ENCODE measurements around the gene TLE3.
A peak's percentile ranks its signal among the peaks of the same experiment; 100 is the strongest.

Gene TLE3

GRCh38 chr15:70046679-70047369 is 50.9 kb downstream of the TLE3 start:
- no peak for DNase-seq

- no peak for DNase-seq
These were observed 52.7 kb downstream of the TLE3 start for GRCh38 chr15:70045045-70045444.

GRCh38 chr15:70044168-70044567 is 53.5 kb downstream of the TLE3 start:
- DNase-seq = no peak

- no peak for DNase-seq
These were observed 54.1 kb downstream of the TLE3 start for GRCh38 chr15:70043590-70043989.

DNA sequence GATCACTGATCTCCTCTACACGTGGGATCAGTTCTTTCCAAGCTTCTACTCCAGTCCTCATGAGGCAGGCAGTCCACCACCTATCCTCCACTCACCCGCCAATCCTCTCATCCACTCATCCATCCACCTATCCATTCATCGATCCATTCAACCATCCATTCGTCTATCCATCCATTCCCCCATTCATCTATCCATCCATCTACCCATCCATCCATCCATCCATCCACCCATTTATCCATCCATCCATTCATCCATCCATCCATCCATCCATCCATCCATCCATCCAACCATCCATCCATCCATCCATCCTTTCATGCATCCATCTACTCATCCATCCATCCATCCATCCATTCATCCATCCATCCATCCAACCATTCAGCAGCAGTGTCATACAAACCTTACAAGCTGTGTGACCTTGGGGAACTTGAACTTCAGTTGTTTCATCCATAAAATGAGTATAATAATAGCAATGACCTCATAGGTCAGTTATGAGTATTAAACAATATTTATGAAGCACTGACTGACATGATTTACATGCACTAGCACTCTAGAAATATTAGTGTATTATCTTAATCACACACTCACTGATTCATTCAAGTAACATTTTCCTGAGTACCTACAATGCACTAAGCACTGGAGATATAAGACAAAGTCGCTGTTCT is 55.0 kb downstream of the TLE3 start:
- DNase-seq = no peak

- DNase-seq = no peak
These were observed 57.8 kb downstream of the TLE3 start for GRCh38 chr15:70039917-70040316.

DNA sequence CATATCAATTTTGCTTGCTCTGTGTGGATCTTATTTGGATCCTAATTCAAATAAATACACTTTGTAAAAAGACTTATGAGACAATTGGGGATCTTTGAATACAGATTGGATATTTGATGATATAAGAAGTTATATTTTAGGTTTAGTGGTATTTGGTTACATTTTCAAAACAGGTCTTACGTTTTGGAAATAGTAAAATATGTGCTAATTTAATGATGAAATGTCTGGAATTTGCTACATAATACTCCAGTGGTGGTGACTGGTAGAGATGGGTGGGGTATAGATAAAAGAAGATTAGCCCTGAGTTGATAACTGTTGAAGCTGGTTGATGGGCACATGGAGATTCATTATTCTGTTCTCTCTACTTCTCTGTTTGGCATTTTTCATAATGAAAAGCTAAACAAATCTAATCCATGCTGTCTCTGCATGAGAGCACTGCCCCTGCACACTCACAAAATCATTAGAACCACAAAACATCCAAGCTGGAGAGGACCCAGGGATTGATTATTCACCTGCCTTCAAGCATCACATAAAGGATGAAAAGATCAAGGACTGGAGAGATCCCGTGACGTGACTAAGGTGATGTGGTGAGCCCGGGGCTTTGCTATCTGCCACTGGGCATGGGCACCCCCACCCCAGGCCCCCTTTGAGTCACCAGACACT is 58.9 kb downstream of the TLE3 start:
- no peak for DNase-seq

- DNase-seq = no peak
These were observed 60.5 kb downstream of the TLE3 start for GRCh38 chr15:70037292-70037640.

DNA sequence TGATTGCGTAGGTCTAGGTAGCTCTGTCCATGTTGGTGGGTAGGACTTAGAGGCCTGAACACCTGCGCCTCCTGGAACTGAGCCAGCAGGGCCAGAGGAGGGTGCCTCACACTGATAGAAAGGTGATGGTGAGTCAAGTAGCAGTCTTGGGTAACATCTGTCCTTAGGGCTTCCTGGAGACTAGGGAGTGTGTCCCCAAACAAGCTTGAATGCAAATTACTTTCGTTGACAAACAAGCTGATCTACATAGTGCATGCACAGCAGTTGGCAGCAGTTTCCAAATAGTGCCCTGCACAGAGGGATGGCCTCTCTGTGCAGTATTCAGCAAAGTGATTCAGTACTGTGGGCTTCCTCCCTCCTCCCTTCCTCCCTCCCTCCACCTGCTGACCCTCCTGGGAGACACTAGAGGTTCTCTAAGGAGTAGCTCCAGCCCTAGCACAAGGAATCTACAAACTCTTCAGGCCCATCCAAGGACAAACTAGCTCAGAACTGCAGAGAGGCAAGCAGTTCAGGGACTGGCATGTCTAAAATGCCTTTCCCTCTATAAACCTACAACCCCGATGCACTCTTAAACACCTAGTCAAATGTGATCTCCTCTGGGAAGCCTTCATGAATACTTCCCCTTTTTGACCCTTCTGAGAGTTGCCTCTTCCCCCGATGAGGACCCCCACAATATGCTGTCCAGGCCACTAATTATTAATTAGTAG is 61.0 kb downstream of the TLE3 start:
- no peak for DNase-seq

DNA sequence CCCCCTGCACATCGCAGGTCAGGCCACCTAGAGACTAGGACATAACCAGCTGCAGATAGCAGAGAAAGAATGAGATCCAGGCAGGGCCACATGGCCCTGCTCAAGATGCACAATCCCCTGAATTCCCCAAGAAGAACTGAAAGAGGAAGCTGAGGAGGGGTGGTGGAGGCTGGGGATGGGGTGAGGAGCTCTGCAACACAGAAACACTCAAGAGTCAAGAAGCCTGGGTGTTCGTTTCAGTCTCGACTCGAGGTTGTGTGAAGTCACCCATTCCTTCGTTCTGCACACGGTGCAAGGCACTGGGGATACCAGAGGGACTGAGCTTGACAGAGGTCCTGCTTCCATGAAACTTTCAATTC is 62.0 kb downstream of the TLE3 start:
- DNase-seq = no peak

GRCh38 chr15:70035051-70035718 is 62.5 kb downstream of the TLE3 start:
- no peak for DNase-seq

- no peak for DNase-seq
These were observed 63.1 kb downstream of the TLE3 start for GRCh38 chr15:70034596-70034995.

GRCh38 chr15:70034141-70034540 is 63.6 kb downstream of the TLE3 start:
- DNase-seq = no peak

GRCh38 chr15:70033529-70034140 is 64.1 kb downstream of the TLE3 start:
- DNase-seq = peak; percentile 81

DNA sequence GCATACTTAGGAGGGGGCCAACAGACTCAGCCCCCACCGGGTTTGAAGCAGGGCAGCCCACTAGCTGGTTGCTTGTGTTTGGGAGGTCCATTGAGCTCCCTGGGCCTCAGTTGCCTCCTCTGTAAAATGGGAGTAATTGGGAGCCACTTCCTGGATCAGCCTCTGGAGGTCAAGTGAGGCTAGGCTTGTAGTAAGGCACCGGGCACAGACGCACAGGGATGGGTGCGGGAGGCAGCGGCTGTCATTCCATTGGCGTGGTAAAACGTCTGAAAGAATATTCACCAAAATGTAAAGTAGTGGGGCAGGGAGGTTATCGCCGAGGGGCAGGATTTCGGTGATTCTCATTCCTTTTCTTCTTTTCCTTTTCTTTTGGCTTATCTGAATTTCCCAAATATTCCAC is 64.6 kb downstream of the TLE3 start:
- DNase-seq = no peak

- DNase-seq = no peak
These were observed 65.2 kb downstream of the TLE3 start for GRCh38 chr15:70032509-70032908.

GRCh38 chr15:70031713-70032112 is 66.0 kb downstream of the TLE3 start:
- DNase-seq = no peak

- no peak for DNase-seq
These were observed 66.5 kb downstream of the TLE3 start for GRCh38 chr15:70031261-70031660.

- no peak for DNase-seq
These were observed 66.9 kb downstream of the TLE3 start for GRCh38 chr15:70030851-70031250.

DNA sequence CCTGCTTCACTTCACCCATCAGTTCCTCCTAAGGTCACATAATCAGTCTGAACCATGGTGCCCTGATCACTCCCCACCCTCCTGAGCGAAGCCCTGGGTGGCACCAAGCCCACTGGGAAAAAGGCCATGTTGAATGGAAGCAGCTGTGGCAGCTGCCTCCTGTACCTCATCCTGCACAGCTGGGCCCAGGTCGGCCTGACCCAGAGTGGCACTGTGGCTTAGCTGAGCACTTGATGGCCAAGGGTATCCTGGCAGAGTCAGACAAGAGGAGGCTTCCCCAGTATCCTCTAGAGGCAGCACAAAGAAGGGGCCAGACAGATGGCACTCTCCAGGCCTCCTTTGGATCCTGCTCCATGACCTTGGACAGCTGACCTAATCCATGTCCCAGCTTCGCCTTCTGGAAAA is 68.4 kb downstream of the TLE3 start:
- no peak for DNase-seq

GRCh38 chr15:70027518-70027917 is 70.2 kb downstream of the TLE3 start:
- no peak for DNase-seq

GRCh38 chr15:70026991-70027390 is 70.7 kb downstream of the TLE3 start:
- DNase-seq = no peak

Data from NCI-H2081 treated with DMSO at 0.1 percent for 48 hours (cell line).